SKM-1 treated with dmso at 0.1 percent for 144 hours (cell line): Measurements from ENCODE around the gene PPHLN1.

Experiments used
- DNase-seq: peaks from one replicate; lab custom pipeline; 2025; ENCODE audit not compliant: unreplicated experiment; lab: John Stamatoyannopoulos, UW

PPHLN1 gene

DNA sequence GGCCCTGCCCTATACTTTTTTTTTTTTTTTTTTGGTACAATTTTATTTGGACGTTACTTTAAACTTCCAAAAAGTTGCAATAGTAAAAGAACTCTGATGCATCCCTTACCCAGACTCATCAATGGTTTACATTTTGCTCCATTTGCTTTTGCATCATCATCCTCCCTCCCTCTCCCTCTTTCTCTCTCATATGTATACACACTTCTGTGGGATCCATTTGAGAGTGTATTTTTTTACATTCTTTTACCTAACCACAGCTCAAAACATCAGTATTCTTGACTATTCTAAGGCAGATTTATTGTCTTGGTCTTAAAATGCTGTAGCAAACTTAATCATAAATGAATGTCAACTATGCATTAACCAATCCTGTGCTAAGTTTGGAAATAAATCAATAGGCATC lies 152.0 kb downstream of the PPHLN1 start:
- no peak for DNase-seq

DNA sequence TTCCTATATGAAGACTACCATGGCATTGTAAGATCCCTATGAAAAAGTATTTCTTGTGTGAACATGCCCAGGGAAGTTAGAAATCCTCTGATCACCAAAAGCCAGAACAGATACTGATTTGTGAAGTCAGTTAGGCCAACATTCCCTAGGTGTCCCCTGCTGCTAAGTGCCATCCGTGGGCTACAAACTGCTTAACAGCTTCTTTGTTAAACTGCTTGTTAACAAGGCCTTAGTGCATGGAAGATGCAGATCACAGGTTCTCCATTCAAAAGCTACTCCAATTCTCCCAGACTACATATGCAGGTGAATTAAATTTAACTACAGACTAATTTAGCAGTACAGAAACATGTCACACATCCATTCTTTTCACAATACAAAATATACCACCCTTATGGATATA lies 155.4 kb downstream of the PPHLN1 start:
- DNase-seq = no peak

DNA sequence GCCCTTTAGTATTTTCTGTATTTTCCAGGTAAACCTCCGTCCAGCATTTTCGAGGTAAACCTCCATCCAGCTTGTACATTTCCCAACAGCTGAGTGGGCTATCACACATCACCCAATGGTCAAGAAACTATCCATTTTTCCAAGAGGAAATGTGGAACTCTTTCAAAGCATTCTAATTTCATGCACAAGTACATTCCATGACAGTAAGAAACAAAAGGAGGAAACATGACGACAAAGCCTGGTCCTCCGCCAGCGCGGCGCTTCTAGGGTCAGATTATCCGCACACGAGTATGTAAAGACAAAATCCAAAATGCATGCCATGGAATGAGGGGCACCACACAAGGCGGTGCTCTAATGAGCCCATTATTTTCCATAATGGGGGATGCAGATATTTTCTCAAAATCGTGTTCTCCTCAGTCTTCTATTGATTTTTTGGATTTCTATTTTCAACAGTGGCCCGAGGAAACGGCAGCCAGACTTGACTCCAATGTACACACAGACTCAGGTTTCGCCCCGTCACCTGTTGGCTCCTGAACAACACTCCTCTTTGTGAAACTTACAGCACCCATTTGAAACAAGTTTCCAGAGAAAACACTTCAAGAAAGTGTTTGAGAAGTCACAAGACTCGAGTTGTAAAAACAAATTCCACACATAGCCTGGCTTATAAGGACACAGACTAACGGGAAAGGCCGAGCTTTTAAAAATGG lies 156.2 kb downstream of the PPHLN1 start:
- no peak for DNase-seq

DNA sequence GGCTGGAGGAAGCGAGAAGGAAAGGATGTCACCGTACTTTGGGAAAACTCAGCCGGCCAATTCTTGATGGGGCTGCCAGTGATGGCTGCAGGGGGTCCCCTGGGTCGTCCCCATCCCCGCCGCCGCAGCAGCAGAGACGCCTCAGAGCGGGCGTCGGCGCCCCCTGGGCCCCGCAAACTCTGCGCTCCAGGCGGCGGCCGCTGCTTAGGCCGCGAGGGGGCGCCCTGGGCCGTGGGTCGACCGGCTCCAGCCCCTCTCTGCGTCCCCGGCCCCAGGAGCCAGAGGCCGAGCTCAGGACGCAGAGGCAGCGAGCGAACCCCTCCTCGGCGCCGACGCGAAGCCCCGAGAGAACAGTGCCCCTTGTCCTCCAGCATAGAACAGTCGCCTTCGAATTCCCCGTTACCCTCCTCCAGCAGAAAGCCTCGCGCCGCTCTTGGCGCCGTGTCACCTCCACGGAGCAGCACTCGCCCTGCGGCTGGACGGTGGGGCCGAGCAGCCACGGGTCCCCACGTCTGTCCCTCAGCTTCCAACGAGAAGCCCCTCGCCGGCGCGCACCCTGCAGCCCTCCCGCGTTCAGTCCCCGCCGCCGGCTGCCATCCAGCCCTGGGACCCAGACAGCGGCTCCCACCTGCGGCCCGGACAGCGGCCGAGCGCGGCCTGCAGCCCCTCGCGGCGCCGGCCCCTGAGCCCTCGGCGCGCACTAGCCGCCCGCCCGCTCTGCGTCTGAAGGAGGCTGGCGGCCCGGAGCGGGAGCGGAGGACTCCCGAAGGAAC lies 157.0 kb downstream of the PPHLN1 start:
- no peak for DNase-seq

DNA sequence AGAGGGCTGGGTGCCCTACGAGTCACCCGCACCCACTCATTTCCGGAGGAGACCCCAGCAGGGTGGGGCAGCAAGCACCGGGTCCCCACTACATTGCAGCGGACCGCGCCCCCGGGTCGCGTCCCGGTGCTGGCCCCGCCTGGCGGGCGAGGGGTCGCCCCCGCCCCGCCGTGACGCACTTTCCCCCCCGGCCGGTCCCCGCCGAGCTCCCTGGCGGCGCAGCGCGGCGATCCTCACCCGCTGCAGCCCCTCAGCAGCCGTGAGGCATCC lies 157.5 kb downstream of the PPHLN1 start:
- no peak for DNase-seq

DNA sequence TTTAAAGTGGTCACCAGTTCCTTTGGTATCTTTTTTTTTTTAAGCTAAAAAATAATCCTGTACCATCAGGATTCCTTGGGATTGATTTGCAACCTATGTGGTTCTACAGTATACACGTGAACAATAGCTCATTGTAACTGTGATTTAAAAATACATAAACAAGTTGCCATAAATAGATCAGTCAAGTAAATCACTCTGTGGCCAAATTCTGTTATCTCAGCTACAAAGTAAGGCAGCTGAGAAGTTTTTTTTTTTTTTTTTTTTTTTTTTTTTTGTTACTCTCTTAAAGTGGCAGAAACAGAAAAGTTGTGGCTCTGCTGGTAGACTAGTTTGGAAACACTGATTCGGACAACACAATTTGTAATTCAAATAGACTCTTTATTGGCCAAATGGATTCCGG lies 159.0 kb downstream of the PPHLN1 start:
- no peak for DNase-seq

DNA sequence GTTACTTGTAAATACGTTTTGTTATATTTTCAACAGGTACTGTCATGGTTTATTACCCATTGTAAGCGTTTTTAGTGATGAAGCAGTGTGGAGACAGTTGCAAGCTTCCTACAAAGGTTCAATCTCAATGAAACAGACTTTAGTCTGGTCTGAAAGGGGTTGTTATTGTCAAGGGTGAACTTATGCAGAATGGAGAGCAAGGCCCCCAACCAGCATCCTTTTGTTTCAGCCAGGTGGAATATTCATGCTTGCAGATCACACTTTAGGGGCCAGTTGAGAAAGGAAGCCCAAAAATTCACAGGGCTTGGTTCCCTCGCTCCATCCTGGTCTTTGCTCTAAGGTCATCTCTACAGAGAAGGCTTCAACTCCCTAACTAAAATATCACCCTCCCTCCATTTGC lies 159.9 kb downstream of the PPHLN1 start:
- no peak for DNase-seq

DNA sequence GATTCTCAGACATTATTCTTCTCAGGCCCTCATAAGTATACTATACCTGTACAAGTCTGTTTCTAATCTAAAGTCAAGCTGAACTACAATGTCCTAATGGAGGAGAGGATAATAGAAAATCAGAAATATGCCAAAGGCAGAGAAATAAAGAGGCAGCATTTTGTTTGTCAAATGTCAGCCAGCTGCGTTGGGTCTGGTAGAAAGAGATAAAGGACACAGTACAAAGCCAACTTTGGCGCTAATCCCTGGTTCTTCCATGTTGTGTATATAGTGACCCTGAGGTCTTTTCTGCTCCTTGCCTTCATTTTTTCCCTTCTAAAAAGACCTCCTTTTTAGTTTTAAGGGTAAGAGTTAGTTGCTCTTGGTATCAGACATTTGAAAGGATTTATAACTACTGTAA lies 160.4 kb downstream of the PPHLN1 start:
- DNase-seq = no peak

DNA sequence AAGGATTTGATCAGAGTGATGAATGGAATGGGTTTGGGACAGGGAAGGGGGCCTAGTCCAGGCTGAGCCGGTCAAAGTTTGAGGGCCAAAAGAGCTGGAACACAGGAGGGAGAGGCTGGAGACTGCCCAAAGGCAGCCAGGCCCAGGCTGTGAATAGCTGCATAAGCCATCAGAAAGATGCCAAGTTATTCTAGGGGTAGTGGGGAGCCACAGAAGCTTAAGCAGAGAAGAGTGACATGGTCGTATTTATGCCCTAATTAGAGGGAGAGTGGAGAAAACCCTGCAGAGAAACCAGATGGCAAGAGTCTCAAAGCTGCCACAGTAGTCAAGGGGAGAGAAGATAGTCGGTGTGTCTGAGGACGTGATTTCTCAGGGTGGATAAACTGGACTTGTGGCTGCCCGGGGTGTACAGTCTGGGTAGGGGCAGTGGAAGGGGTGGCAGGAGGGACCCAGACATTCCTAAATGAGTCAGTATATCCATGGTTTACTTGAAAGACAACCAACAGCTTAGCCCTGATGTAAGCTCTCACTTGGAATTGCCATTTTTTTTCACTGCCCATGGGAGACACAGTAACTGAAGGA lies 164.4 kb downstream of the PPHLN1 start:
- no peak for DNase-seq
